ENCODE data around the gene DOCK10. TPM values are rescaled to one million over a fixed set of nuclear protein-coding genes. Genes with fewer than 3 reads are reported as not detected.

Gene DOCK10
- total and polyA plus RNA-seq, 9 of the 15 experiments (the other 6 are each of a cell fraction or from before 2014, with no cell fraction given): 0.01 to 0.87 (median 0.18) TPM

- intact Hi-C loops (cut with micrococcal nuclease): no loop called here
- H3K4me3 ChIP-seq: no peak overlapping the region
- no peaks in the 10 kb centered on the region for H3K9me3 ChIP-seq (replicated peaks; ENCODE audit: control insufficient read depth, insufficient read depth, low read depth, low read length)
- FAIRE-seq: no peak
- H3K4me1 ChIP-seq (replicated peaks in 1 of 2; ENCODE audit: control insufficient read depth in 2 of 2, insufficient read depth in 2 of 2, low read length in 2 of 2): no peaks in the 10 kb centered on the region
- H3K9ac ChIP-seq (ENCODE audit: insufficient read depth in 1 of 2, low read depth in 2 of 2, low read length in 2 of 2): no peak overlapping the region
- no peaks in the 10 kb centered on the region for H3K36me3 ChIP-seq (ENCODE audit: control insufficient read depth, insufficient read depth, low read length)
- no peaks in the 10 kb centered on the region for H4K20me1 ChIP-seq (replicated peaks; ENCODE audit: control insufficient read depth, insufficient read depth, low read length)
- no peak for DNase-seq (ENCODE audit: extremely low read depth in 1 of 4, low spot score in 3 of 4)
- BruUV-seq (replicated peaks): no TSS peak
- CTCF ChIA-PET (ENCODE audit: low intra/inter-chr PET ratio): no interaction called here
- H3K27ac ChIP-seq (ENCODE audit: extremely low read depth, low read depth, low read length): no peak overlapping the region
- POLR2A ChIA-PET: no interaction called here
- no peaks in the 10 kb centered on the region for H3K79me2 ChIP-seq (ENCODE audit: control insufficient read depth, insufficient read depth, low read length)
- H3K27me3 ChIP-seq (ENCODE audit: control insufficient read depth in 2 of 2, insufficient read depth in 2 of 2, low read length in 2 of 2): no peaks in the 10 kb centered on the region
- in situ Hi-C loops (cut with MboI): no loop called here
- H2AFZ ChIP-seq (ENCODE audit: low read depth, low read length): no peak overlapping the region
- WGBS (ENCODE audit: insufficient coverage, low coverage, missing lambda C conversion rate): 0% methylated on average over 1 of the region's 2 CpGs
- H3K9me1 ChIP-seq (ENCODE audit: control insufficient read depth, insufficient read depth, low read length): no peaks in the 10 kb centered on the region
- H3K4me2 ChIP-seq (ENCODE audit: insufficient read depth, low read length): no peak overlapping the region
- ATAC-seq: no peak
- TF ChIP-seq SETDB1 (IDR thresholded peaks at IDR 0.05; ENCODE audit: low read length): no peak
- TF ChIP-seq GTF2A2 (tag; IDR thresholded peaks at IDR 0.05): no peak
- TF ChIP-seq, protein P1, sequence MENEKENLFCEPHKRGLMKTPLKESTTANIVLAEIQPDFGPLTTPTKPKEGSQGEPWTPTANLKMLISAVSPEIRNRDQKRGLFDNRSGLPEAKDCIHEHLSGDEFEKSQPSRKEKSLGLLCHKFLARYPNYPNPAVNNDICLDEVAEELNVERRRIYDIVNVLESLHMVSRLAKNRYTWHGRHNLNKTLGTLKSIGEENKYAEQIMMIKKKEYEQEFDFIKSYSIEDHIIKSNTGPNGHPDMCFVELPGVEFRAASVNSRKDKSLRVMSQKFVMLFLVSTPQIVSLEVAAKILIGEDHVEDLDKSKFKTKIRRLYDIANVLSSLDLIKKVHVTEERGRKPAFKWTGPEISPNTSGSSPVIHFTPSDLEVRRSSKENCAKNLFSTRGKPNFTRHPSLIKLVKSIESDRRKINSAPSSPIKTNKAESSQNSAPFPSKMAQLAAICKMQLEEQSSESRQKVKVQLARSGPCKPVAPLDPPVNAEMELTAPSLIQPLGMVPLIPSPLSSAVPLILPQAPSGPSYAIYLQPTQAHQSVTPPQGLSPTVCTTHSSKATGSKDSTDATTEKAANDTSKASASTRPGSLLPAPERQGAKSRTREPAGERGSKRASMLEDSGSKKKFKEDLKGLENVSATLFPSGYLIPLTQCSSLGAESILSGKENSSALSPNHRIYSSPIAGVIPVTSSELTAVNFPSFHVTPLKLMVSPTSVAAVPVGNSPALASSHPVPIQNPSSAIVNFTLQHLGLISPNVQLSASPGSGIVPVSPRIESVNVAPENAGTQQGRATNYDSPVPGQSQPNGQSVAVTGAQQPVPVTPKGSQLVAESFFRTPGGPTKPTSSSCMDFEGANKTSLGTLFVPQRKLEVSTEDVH (IDR thresholded peaks at IDR 0.05; ENCODE audit: low read depth, partially characterized antibody): no peak
- TF ChIP-seq EGR1 (conservative IDR thresholded peaks at IDR 0.05): no peak
- no peak for TF ChIP-seq ZNF583 (CRISPR knock-in tag; IDR thresholded peaks at IDR 0.05)
- no peak for TF ChIP-seq SP2 (IDR thresholded peaks at IDR 0.05; ENCODE audit: extremely low read depth, low read depth, low read length, poor library complexity, severe bottlenecking)
- TF ChIP-seq IFI16 (CRISPR knock-in tag; IDR thresholded peaks at IDR 0.05): no peak
- TF ChIP-seq STAG1 (CRISPR knock-in tag; IDR thresholded peaks at IDR 0.05; ENCODE audit: borderline replicate concordance): no peak
- no peak for TF ChIP-seq ARID3B (CRISPR knock-in tag; IDR thresholded peaks at IDR 0.05; ENCODE audit: borderline replicate concordance)
- no peak for TF ChIP-seq ZNF133 (CRISPR knock-in tag; IDR thresholded peaks at IDR 0.05)
- no peak for TF ChIP-seq ILK (tag; IDR thresholded peaks at IDR 0.05; ENCODE audit: borderline replicate concordance, low read depth)
- TF ChIP-seq MAFG (tag; conservative IDR thresholded peaks at IDR 0.05): no peak
- no peak for TF ChIP-seq ZBTB11 (CRISPR knock-in tag; IDR thresholded peaks at IDR 0.05)
- no peak for TF ChIP-seq ZNF444 (CRISPR knock-in tag; IDR thresholded peaks at IDR 0.05)
Observed at GRCh38 chr2:225013425-225014365, 28.6 kb downstream of the DOCK10 start.

All from K562 (cell line).